Smooth muscle cell (in vitro differentiated cells): ENCODE results near the gene HEATR3. TPM values are rescaled to one million over a fixed set of nuclear protein-coding genes. Genes with fewer than 3 reads are reported as not detected.

Source experiments
- DNase-seq: peaks from one replicate; lab custom pipeline; 2025; ENCODE audit not compliant: unreplicated experiment; lab: John Stamatoyannopoulos, UW
- H2AFZ ChIP-seq: fragments of 200-600 bp; sonication (generic); 2 replicates; pipeline ENCODE4 v1.6.0; 2016; ENCODE audit warnings: antibody characterized with exemption, low read depth, mild to moderate bottlenecking
- H3F3A ChIP-seq: fragments of 200-600 bp; sonication (generic); 2 replicates; pipeline ENCODE4 v1.6.0; 2017; ENCODE audit warnings: antibody characterized with exemption, low read depth
- H3K27ac ChIP-seq: fragments of 200-600 bp; sonication (generic); 2 replicates; pipeline ENCODE4 v1.5.1; 2016; ENCODE audit warnings: low read depth, mild to moderate bottlenecking
- H3K27me3 ChIP-seq: fragments of 200-600 bp; sonication (generic); 2 replicates; pipeline ENCODE4 v1.6.1; 2016; ENCODE audit warnings: low read depth, mild to moderate bottlenecking
- H3K36me3 ChIP-seq: fragments of 200-600 bp; sonication (generic); 2 replicates; pipeline ENCODE4 v1.5.1; 2016; ENCODE audit warnings: low read depth
- H3K4me1 ChIP-seq: fragments of 200-600 bp; sonication (generic); 2 replicates; pipeline ENCODE4 v1.5.1; 2016; ENCODE audit warnings: low read depth
- H3K4me2 ChIP-seq: fragments of 200-600 bp; sonication (generic); 2 replicates; pipeline ENCODE4 v1.6.0; 2016; ENCODE audit warnings: mild to moderate bottlenecking
- H3K4me3 ChIP-seq: fragments of 200-600 bp; sonication (generic); 2 replicates; pipeline ENCODE4 v1.5.1; 2016; ENCODE audit warnings: mild to moderate bottlenecking
- H3K79me2 ChIP-seq: fragments of 200-600 bp; sonication (generic); 2 replicates; pipeline ENCODE4 v1.6.0; 2016; ENCODE audit warnings: low read depth, mild to moderate bottlenecking
- H3K9ac ChIP-seq: fragments of 200-600 bp; sonication (generic); 2 replicates; pipeline ENCODE4 v1.6.0; 2016; ENCODE audit warnings: low read depth
- H3K9me3 ChIP-seq: fragments of 200-600 bp; sonication (generic); replicated peaks from 2 replicates; pipeline ENCODE4 v1.5.1; 2016; ENCODE audit warnings: low read depth
- H4K20me1 ChIP-seq: fragments of 200-600 bp; sonication (generic); 2 replicates; pipeline ENCODE4 v1.6.0; 2016; ENCODE audit warnings: low read depth
- WGBS: methylation state at CpG from one replicate; pipeline ENCODE4 v1.1.7; 2016; ENCODE audit warnings: low lambda C conversion rate; 5-methylcytosine and 5-hydroxymethylcytosine counted together
- polyA plus RNA-seq: library from polyadenylated mRNA; unstranded; fragments of >200 nt; fragmentation: Nextera tagmentation; extraction: Ambion mirVana; gene quantifications from 2 replicates; pipeline ENCODE4 v1.2.1, GENCODE V29; 2016
- total RNA-seq: library from RNA; depleted of rRNA; stranded (reverse); fragments of >200 nt; gene quantifications from 2 replicates; pipeline ENCODE4 v1.2.3, GENCODE V29; 2014
- TF ChIP-seq, protein P1 (sequence below): fragments of 200-600 bp; sonication (generic); IDR thresholded peaks from 2 replicates; pipeline ENCODE4 v1.5.1; 2017; ENCODE audit warnings: borderline replicate concordance, mild to moderate bottlenecking, antibody characterized with exemption; ENCODE audit not compliant: insufficient read depth, poor library complexity, severe bottlenecking

The HEATR3 gene
- total and polyA plus RNA-seq, 2 experiments from 2014 or later: 3.6 to 9.1 TPM

DNA sequence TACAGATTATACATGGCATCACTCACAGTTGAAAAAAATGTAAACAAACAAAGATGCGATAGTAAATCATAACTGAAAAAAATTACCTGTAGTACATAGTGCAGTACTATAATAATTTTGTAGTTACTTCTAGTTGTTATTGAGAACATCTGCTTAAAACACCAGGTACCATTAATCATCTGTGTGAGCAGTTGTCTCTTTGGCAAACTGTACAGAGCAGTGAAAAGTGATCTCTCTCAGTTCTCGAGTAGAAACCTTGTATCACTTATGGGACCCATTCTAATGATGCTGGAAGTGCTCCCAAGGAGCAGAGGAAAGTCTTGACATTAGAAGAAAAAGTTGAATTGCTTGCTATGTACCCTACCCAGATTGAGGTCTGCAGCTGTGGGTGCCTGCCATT, 78.4 kb downstream of the HEATR3 start:
- H3K4me3 ChIP-seq: no peak overlapping the region
- H3K36me3 ChIP-seq: no peaks in the 10 kb centered on the region
- H2AFZ ChIP-seq: no peak overlapping the region
- TF ChIP-seq, protein P1, sequence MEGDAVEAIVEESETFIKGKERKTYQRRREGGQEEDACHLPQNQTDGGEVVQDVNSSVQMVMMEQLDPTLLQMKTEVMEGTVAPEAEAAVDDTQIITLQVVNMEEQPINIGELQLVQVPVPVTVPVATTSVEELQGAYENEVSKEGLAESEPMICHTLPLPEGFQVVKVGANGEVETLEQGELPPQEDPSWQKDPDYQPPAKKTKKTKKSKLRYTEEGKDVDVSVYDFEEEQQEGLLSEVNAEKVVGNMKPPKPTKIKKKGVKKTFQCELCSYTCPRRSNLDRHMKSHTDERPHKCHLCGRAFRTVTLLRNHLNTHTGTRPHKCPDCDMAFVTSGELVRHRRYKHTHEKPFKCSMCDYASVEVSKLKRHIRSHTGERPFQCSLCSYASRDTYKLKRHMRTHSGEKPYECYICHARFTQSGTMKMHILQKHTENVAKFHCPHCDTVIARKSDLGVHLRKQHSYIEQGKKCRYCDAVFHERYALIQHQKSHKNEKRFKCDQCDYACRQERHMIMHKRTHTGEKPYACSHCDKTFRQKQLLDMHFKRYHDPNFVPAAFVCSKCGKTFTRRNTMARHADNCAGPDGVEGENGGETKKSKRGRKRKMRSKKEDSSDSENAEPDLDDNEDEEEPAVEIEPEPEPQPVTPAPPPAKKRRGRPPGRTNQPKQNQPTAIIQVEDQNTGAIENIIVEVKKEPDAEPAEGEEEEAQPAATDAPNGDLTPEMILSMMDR: no peak
- H3K27me3 ChIP-seq: no peaks in the 10 kb centered on the region
- DNase-seq: no peak
- no peaks in the 10 kb centered on the region for H3K79me2 ChIP-seq
- peaks cover 9% of the 10 kb centered on the region for H3F3A ChIP-seq
- WGBS: 92% methylated on average over 2 of the region's 2 CpGs
- H4K20me1 ChIP-seq: no peaks in the 10 kb centered on the region
- no peak overlapping the region for H3K9ac ChIP-seq
- H3K27ac ChIP-seq: no peak overlapping the region
- no peaks in the 10 kb centered on the region for H3K9me3 ChIP-seq
- no peak overlapping the region for H3K4me2 ChIP-seq
- H3K4me1 ChIP-seq: no peaks in the 10 kb centered on the region

DNA sequence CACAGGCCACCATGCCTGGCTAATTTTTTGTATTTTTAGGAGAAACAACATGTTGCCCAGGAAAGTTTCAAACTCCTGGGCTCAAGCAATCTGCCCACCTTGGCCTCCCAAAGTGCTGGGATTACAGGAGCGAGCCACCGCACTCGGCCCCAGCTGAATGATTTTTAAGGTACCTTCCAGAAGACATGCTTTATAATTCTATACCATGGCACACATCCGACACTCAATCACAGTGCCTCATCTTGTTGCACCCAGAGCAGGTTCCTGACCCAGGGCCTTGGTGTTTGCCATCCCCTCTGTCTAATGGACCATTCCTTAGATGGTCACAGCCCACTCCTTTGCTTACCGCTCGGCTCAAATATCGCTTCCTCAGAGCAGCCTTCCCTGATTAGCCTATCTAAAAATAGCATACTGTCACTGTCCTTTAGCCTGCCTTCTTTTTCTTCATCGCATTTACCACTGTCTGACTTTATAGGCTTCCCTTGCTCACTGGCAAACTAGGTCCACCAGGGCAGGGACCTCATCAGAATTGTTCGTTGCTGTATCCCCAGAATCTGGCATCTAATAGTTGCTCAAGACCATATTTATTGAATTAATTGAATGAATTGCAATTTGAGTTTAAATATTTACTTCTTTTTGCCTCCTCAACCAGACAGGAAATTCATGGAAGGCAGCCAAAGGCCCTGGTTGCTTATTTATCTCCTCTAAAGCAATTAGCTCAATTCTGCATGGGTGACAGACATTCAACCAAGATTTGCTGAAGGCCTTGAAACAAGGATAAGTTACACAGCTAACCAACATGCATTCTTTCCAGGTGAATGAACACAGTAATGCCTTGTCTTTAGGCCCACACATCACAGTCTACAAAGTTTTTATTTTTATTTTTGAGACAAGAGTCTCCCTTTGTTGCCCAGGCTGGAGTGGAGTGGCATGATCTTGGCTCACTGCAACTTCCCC, 81.0 kb downstream of the HEATR3 start:
- peak overlapping the region; percentile 40 for H2AFZ ChIP-seq
- H3K9ac ChIP-seq: no peak overlapping the region
- peaks cover 9% of the 10 kb centered on the region for H3F3A ChIP-seq
- TF ChIP-seq, protein P1: no peak
- H3K9me3 ChIP-seq: no peaks in the 10 kb centered on the region
- H3K4me1 ChIP-seq: no peaks in the 10 kb centered on the region
- no peaks in the 10 kb centered on the region for H3K36me3 ChIP-seq
- H3K4me2 ChIP-seq: peak overlapping the region; percentile 28
- H3K4me3 ChIP-seq: no peak overlapping the region
- 66% methylated on average over 9 of the region's 9 CpGs for WGBS
- H3K79me2 ChIP-seq: no peaks in the 10 kb centered on the region
- DNase-seq: no peak
- H4K20me1 ChIP-seq: no peaks in the 10 kb centered on the region
- H3K27me3 ChIP-seq: no peaks in the 10 kb centered on the region
- peak overlapping the region; percentile 49 for H3K27ac ChIP-seq

DNA sequence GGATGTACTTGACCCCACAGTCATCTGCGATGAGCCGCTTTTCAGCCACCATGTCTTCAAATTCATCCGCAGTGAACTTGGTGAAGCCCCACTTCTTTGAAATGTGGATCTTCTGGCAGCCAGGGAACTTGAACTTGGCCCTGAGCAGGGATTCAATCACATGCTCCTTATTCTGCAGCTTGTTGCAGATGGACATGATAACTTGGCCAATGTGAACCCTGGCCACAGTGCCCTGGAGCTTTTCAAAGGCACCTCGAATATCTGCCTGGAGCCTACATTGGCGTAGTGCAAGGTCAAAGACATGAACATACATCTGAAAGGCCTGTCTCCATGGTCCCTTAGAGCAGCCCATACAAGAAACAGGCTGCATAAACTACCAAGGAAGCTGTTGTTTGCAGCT, 85.6 kb downstream of the HEATR3 start:
- Histone ChIP-seq H3K27me3 (no peaks in the 10 kb centered on the region), H3K9me3 (no peaks in the 10 kb centered on the region), H4K20me1 (peaks cover 26% of the 10 kb centered on the region), H3K4me2 (no peak overlapping the region), H3F3A (peaks cover 12% of the 10 kb centered on the region), H3K36me3 (no peaks in the 10 kb centered on the region), H3K79me2 (peaks cover 14% of the 10 kb centered on the region), H3K9ac (no peak overlapping the region), H3K4me3 (no peak overlapping the region), H3K27ac (no peak overlapping the region), H3K4me1 (peaks cover 19% of the 10 kb centered on the region), H2AFZ (no peak overlapping the region)
- 96% methylated on average over 5 of the region's 5 CpGs for WGBS
- TF ChIP-seq, protein P1: no peak
- no peak for DNase-seq
